DMS153 (cell line): ENCODE data around the gene S100B.

Experiments
- DNase-seq: peaks from one replicate; lab custom pipeline; 2025; lab: John Stamatoyannopoulos, UW

Gene S100B

DNA sequence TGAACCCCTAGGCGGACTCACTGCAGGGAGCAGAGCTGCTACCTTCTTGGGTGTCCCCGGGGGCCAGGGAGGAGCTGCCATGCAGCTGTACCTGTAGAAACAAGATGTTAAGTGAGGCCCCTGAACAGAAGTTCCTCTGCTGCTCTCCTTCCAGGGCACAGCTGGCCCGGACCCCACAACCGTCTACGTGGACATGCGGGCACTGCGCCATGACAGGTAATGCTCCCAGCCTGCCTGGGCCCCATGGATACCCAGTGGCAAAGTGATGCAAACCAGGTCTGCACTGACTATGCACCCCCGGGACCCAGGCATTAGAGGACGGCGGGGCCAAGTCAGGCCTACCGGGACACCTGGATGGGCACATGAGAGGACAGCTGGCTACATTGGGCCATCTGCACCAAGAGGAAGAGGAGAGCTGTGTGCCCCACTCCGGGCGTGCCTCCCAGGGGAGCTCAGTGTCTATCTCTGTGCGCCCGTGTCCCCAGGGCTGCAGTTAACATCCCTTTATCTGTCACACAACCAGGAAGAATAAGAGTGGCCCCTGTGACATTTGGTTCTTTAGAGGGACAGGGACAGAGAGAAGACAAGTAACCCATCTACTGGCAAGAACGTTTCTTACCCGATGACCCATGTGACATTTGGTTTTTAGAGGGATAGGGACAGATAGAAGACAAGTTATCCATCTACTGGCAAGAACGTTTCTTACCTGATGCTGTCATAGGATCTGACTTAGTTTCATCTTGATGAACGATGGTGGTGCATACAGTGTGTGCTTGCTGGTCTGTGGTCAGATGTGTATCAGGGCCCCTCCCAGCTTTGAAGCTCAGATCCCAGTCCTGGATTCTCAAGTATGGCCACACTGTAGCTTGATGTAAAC, 44.1 kb downstream of the S100B start:
- DNase-seq: no peak

GRCh38 chr21:46559291-46559983, 45.4 kb downstream of the S100B start:
- no peak for DNase-seq

GRCh38 chr21:46557919-46558392, 46.9 kb downstream of the S100B start:
- DNase-seq: no peak

DNA sequence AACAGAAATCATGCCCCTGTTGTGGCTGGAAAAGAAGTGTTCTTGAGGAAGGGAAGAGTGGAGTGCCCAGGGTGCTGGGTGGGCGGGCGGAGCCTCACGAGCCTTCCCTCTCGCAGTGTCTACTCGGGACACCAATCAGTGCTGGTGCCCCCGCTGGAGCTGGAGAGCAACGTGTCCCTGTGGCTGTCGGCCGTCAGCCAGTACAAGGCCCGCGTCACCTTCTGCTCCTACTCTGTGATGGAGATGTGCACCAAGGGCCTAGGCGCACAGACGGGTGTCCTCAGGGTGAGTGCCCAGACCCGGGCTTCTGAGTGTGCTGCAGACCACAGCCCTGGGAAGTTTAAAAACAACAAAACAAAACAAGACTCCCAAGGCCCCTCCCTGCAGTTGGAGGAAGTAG, 47.4 kb downstream of the S100B start:
- DNase-seq: no peak

DNA sequence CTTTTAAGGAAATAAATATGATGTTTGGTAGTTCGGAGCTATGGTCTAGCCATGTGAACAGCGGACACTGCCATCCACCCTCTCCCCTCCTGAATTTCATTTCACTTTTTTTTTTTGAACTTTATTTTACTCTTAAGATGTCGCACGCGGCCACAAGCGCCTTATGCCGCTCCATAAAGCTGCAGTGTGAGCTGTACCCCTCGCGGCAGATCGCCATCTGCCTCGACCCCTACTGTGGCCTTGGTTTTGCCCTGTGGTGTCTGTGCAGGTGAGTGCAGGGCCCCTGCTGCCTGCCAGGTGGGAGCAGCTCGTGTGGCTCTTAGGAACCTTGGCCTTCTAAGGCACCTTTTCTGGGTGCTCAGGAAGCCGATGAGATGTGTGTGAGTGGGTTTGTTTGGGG, 48.1 kb downstream of the S100B start:
- no peak for DNase-seq

GRCh38 chr21:46555678-46556077, 49.2 kb downstream of the S100B start:
- no peak for DNase-seq

DNA sequence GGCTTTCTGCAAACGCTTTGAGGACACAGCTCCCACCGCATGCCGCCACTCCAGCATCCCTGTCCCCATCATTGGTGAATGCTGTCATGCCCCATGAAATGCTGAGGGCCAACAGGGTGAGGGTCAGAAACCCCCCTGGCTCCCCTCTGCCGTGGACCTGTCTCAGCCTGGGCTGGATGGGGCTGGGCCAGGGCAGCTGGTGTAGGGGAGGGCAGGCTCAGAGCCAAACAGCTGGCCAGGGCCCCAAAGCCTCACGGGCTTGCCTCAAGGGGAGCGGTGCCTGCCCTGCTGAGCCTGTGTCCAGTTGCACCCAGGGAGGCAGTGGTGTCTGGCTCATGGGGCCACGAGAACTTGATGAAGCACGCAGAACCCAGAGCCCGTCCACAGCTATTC, 49.7 kb downstream of the S100B start:
- DNase-seq: no peak

- no peak for DNase-seq
Measured at GRCh38 chr21:46554431-46555224, 50.3 kb downstream of the S100B start.

DNA sequence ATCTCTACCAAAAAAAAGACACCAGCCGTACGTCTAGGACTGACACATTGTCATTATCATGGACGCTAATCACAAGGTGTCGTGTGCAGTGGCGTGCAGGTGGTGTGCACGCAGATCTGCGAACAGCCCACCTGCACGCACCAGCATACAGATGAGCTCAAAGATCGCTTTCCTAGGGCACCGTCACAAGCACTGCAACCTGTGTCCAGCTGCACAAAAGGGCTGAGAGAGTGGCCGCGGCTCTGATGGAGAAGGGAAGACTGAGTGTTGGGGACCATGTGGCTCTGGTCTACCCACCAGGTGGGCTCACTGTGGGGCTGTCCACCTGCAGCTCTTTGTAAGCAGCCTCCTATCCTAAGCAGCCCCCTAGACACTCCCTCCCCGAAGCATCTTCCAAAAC, 50.9 kb downstream of the S100B start:
- DNase-seq: no peak

- no peak for DNase-seq
Measured at GRCh38 chr21:46552865-46553379, 52.0 kb downstream of the S100B start.

- DNase-seq: no peak
Measured at GRCh38 chr21:46552274-46552673, 52.6 kb downstream of the S100B start.

DNA sequence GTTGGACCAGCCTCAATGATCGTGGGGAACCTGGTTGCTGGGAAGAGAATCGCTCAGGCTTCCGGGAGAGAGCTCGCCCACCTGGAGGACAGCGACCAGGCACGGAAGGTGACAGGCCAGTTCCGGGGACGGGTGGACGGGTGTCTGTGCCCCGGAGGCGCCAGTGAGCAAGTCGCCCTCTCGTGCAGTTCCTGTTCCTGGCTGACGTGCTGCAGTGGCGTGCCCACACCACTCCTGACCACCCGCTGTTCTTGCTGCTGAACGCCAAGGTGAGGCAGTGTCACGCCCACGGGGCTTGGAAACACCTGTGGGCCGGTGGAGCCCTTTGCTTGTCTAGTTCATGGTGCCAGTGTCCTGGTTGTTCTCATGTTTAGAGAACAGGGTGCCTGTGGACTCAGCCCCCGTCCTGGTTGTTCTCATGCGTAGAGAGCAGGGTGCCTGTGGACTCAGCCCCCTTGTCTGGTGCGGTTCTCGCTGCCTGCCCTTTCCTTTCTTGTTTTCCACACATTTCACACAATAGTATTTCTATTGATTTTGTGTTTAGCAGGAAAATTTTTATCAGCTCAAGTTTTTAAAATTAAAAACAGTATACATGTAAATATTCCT, 53.1 kb downstream of the S100B start:
- no peak for DNase-seq

- DNase-seq: no peak
Measured at GRCh38 chr21:46550116-46550941, 54.6 kb downstream of the S100B start.

- DNase-seq: no peak
Measured at GRCh38 chr21:46549650-46550049, 55.2 kb downstream of the S100B start.
